Breast epithelium (tissue), 3 donors: ENCODE data around the gene SHROOM3.

Experiments used
- POLR2A ChIP-seq: fragments of 450-650 bp; IDR thresholded peaks from one replicate; pipeline ENCODE4 v1.6.1; 2016; ENCODE audit warnings: antibody characterized with exemption, mild to moderate bottlenecking, moderate library complexity
- POLR2AphosphoS5 ChIP-seq, 3 donors: sonication (generic); formaldehyde crosslinking; IDR thresholded peaks; one replicate each; pipeline ENCODE4 v1.6.1; 2017; ENCODE audit warnings: antibody characterized with exemption in 3 of 3
- TF ChIP-seq, protein P1 (sequence below), 3 donors: fragments of 450-650 bp; IDR thresholded peaks; one replicate each; pipeline ENCODE4 v1.5.1; 2016 to 2017; ENCODE audit warnings: antibody characterized with exemption in 3 of 3, mild to moderate bottlenecking in 3 of 3, moderate library complexity in 3 of 3

DNA sequence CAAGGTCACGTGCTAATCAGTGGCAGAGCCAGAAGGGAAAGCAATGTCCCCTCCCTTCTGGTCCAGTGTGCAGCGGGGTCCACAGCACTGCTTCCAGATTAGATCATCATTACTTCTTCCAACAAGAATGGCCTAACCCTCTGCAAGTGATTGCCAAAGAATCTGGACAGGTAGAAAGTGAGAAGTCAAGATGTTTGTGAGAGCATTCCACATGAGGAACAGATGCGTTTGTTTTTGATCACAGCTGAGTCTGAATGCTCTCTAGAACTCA lies 147.7 kb downstream of the SHROOM3 start:
- TF ChIP-seq, protein P1, sequence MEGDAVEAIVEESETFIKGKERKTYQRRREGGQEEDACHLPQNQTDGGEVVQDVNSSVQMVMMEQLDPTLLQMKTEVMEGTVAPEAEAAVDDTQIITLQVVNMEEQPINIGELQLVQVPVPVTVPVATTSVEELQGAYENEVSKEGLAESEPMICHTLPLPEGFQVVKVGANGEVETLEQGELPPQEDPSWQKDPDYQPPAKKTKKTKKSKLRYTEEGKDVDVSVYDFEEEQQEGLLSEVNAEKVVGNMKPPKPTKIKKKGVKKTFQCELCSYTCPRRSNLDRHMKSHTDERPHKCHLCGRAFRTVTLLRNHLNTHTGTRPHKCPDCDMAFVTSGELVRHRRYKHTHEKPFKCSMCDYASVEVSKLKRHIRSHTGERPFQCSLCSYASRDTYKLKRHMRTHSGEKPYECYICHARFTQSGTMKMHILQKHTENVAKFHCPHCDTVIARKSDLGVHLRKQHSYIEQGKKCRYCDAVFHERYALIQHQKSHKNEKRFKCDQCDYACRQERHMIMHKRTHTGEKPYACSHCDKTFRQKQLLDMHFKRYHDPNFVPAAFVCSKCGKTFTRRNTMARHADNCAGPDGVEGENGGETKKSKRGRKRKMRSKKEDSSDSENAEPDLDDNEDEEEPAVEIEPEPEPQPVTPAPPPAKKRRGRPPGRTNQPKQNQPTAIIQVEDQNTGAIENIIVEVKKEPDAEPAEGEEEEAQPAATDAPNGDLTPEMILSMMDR (IDR thresholded peaks at IDR 0.05), result no peak
- TF ChIP-seq POLR2A (no peak), POLR2AphosphoS5 (IDR thresholded peaks at IDR 0.05) (no peak)
